D341Med (cell line): ENCODE data around the gene GOLGA5.
"Not testable (repeated sequence)": the region's sequence is repeated elsewhere in the genome, so short reads cannot be mapped to it uniquely, and the experiment has no call there.

Source experiments
- DNase-seq: peaks from one replicate; pipeline ENCODE4 v3.0.0; 2012; ENCODE audit warnings: low spot score

Gene GOLGA5

DNA sequence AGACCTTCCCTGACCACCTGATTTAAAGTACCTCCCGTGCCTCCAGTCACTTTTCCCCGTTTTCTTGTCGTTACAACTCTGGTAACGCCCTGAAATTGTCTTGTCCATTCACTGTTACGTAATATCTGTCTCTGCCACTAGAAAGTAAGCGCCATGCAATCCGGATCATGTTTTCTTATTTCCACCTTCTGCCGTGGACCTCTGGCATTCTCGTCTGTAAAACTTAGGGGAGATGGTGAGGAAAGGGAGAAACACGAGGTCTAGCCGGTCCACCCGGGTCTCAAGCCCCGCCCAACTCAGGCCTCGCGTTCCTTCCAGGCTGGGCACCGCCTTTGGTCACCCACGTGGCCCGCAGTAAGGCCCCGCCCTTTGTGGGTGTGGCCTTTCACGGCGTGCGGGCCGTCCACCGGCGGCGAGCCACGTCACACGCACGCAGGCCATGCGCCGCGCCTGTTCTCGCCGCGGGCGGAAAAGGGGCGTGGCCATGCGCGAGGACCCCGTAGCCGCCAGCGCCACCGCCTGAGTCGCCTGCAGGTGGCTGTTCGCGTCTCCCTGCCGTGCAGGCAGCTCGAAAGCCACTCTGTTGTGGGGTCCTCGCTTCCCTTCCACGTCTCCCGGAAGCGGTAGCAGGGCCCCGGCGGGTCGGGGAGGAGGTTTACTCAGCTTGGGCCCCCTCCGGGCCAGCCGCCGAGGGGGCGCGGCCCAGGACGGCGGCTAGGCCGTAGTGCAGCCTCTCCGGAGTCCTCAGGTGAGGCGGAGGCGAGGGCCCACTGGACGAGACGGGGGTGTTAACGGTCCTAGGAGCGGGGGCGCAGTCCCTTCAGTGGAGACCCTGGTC lies at the start of gene GOLGA5:
GOLGA5 (plus strand) TSS at position 597 of the 838 bp plus-strand sequence. CDS start 3,133 bp downstream, outside the sequence.
- DNase-seq = peak; percentile 99

DNA sequence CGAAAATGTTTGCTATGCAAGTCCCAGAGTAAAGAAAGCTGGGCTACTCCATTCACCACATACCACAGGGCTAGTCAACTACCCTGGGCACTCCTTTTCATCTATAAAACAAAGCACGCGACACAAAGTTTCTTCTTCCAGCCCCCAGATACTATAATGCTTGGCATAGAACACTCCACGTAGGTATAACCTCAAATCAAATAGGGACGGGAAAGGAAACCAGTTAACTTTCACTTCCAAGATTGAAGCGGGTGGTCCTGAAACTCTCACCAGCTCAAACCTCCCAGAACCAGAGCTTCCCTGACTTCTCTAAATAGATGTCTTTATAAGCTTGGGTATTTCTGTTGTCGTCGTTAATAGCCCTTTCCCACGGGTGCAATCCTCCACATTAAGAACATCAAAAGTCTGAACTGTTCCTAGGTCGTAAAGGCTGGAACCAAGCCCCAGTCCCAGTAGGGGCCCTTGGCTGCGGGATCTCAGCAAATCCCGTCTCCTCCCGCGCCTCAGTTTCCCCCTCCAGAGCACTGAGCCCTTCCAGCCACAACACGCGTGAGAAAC lies 46.3 kb upstream of the GOLGA5 start:
- DNase-seq = no peak

DNA sequence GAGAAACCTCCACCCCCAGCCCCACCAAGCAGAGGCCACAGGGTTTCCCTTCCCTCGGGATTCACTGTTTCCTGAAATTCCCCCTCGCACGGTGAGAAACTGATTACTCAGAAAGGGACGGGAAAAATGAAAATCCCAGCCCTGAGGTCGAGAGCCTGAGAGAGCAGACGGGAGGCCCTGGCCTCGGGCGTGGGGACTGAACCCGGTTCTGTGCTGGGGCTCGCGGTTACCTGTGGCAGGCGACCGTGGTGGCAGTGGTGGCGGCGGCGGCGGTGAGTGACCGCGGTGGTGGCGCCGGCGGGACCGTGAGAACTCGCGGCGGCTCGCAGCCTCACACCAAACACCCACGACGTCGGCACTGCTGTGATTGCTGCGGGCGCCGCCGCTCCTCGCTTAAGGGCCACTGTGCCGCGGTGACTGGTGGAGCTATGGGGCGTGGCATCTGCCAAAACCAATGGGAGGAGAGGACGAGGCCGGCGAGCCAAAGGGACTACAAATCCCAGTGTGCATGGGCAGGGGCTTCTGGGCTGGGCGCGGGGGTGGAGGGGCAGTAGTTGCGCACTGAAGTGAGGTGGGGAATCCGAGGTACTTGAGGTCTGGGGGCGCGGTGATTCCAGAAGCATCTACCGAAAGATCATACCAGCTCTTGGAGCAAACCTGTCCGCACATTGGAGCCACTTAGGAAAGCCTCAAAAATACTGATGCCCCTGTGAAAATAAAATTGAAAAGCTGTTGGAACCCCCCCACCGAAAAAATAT lies 45.7 kb upstream of the GOLGA5 start, which contains the start of gene LGMN:
LGMN (minus strand) TSS at position 369 of the 758 bp plus-strand sequence. CDS start 15,841 bp downstream, outside the sequence.
- peak; percentile 97 for DNase-seq

DNA sequence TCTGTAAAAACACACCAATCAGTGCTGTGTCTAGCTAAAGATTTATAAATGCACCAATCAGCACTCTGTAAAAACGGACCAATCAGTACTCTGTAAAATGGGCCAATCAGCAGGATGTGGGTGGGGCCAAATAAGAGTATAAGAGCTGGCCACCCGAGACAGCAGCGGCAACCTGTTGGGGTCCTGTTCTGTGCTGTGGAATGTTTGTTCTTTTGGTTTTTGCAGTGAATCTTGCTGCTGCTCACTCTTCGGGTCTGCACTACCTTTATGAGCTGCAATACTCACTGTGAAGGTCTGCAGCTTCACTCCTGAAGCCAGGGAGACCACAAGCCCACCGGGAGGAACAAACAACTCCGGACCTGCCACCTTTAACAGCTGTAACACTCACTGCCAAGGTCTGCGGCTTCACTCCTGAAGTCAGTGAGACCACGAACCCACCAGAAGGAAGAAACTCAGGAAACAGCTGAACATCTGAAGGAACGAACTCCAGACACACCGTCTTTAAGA lies 43.8 kb upstream of the GOLGA5 start:
- DNase-seq = not testable (repeated sequence)

DNA sequence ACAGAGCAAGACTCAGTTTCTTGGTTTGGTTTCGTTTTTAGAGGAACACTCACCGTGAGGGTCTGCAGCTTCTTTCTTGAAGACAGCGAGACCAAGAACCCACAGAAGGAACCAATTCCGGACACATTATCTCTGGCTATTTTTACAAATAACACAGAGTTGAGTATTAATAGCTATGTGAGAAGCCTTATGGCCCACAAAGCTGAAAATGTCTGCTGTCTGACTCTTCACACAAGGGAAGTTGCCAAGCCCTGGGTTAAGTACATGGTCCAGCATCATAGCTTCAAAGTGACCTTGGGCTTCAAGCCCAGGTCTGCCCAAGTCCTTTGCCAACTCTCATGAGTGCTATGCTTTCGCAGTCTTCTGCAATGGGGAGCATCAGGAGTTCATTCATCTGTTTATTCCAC lies 43.1 kb upstream of the GOLGA5 start:
- DNase-seq = no peak

- DNase-seq = no peak
Observed at GRCh38 chr14:92751819-92752218, 42.3 kb upstream of the GOLGA5 start.

DNA sequence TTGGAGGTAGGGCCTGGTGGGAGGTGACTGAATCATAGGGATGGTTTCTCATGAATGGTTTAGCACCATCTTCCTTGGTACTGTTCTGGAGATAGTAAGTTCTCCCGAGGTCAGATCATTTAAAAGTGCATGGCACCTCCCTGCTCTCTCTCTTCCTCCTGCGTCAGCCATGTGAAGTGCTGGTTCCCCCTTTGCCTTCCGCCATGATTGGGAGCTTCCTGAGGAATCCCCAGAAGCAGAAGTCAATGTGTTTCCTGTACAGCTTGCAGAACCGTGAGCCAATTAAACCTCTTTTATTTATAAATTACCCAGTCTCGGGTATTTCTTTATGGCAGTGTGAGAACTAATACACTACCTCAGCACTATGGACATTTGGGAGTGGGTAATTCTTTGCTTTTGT lies 40.9 kb upstream of the GOLGA5 start:
- DNase-seq = no peak

DNA sequence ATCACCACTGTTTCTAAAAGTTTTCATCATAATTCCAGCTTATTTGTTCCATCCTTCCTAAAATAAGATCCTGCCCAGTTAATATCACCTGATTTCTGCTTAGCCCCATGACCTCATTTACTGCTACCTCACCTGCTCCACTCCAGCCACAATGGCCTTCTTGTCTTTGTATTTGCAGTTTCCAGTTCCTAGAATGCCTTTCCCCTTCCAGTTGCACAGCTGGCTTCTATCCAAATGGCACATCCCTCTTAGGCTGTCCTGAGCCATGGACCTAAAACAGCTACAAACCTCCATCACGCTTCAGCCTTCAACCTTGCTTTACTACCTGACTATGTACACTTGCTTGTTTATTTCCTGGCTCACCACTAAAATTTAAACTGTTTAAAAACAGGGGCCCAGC lies 39.1 kb upstream of the GOLGA5 start:
- DNase-seq = no peak

DNA sequence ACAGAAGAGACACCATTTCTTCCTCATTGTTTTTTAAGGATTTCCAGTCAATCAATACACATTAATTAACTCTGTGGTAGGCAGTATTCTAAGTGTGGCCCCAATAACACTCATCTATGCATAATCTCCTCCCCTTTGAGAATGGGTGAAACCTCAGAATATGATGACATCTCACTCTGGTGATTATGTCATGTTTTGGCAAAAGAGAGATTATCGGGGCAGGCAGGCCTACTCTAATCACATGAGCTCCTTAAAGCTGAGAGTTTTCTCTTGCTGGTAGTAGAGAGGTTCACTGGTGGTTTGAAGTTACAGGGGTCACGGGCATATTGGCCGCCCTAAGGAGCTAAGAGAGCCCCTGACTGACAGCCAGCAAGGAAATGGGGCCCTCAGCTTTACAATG lies 38.6 kb upstream of the GOLGA5 start:
- peak; percentile 59 for DNase-seq

DNA sequence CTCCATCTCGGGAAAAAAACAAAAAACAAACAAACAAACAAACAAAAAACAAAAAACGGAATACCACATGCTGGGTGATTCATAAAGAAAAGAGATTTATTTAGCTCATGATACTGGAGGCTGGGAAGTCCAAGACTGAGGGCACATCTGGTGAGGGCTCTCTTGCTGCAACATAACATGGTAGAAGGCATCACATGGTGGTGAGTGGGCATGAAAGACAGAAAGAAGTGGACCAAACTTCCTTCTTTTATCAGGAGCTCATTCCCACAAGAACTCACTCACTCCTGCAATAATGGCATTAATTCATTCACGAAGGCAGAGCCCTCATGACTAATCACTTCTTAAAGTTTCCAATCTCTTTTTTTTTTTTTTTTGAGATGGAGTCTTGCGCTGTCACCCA lies 37.7 kb upstream of the GOLGA5 start:
- DNase-seq = no peak

DNA sequence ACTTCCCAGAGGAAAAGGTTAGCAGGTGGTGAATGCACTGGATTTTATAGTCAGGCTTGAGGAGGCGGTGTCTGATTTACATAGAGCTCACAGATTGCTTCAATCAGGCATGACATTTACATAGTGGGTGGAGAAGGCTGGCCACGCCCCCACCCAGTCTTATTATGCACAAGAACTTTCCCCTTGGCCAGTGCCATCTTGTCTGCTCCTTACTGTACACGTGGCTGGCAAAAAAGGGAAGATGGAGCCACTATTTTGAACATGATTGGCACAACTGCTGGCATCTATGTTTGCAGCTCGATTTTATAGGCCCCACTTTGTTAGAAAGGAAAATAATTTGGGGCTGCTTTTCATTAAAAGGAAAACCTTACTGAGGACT lies 34.8 kb upstream of the GOLGA5 start:
- peak; percentile 57 for DNase-seq

DNA sequence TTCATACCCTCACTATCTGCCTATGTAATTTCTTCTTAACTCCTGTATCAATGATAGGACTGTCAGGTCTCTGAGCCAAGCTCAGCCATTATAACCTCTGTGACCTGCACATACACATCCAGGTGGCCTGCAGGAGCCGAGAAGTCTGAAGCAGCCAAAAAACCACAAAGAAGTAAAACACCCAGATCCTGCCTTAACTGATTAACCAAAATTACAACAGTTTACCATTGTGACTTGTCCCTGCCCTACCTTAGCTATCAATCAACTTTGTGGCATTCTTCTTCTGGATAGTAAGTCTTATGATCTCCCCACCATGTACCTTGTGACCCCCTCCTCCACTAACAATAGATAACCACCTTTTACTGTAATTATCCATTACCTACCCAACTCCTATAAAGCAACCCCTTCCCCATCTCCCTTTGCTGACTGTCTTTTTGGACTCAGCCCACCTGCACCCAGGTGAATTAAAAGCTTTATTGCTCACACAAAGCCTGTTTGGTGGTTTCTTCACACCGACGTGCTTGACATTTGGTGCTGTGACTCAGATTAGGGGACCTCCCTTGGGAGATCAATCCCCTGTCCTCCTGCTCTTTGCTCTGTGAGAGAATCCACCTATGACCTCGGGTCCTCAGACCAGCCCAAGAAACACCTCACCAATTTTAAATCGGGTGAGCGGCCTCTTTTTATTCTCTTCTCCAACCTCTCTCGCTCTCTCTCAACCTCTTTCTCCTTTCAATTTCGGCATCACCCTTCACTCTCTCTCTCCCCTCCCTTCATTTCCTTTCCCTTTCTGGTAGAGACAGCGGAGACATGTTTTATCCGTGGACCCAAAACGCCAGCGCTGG lies 34.2 kb upstream of the GOLGA5 start:
- no peak for DNase-seq

GRCh38 chr14:92760524-92760805 lies 33.6 kb upstream of the GOLGA5 start:
- DNase-seq = no peak

- DNase-seq = not testable (repeated sequence)
Observed at GRCh38 chr14:92763666-92764631, 30.2 kb upstream of the GOLGA5 start.

GRCh38 chr14:92768236-92768635 lies 25.9 kb upstream of the GOLGA5 start:
- DNase-seq = not testable (repeated sequence)

DNA sequence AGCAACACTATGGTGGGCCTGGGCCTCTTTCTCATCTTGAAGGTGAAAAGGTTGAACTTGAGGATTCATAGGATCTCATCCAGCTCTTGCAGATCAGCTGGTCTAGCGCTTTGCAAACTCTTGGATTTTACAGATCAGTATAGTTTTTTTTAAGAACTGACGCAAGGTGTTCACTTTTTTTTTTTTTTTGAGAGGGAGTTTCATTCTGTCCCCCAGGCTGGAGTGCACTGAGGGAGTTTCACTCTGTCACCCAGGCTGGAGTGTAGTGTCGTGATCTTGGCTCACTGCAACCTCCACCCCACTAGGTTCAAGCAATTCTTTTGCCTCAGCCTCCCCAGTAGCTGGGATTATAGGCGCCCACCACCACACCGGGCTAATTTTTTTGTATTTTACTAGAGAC lies 25.3 kb upstream of the GOLGA5 start:
- DNase-seq = no peak

GRCh38 chr14:92770484-92770883 lies 23.6 kb upstream of the GOLGA5 start:
- DNase-seq = no peak

DNA sequence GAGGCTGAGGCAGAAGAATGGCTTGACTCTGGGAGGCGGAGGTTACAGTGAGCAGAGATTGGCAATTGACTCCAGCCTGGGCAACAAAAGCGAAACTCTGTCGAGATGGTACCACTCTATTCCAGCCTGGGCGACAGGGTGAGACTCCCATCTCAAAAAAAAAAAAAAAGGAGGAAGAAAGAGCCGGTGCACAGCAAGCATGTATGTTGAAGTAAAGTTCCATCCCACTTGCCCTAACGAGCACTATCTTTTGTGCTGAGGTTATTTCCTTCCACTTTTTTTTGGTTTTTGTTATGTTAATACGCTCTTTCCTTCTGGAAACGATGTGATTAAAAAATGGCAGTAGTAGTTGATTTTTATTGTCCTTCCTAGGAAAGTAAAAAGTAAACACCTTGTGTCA lies 19.5 kb upstream of the GOLGA5 start:
- DNase-seq = no peak

DNA sequence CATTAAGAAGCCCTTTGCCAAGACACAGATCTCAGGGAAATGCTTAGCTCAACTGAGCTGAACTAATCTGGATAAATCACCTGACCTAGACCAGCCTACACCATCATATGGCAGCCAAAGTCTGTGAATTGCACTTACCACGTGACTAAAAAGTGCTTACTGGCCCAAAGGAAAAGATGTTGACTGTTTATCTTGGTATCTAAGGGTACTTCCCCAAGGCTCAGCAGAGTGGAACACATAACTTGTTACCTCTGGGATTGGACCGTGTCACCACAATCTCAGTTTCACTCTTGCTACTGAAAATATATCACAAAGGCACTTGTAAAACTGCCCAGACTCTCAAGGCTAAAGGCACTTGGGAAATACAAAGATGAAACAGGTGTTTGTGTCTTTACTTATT lies 18.8 kb upstream of the GOLGA5 start:
- not testable (repeated sequence) for DNase-seq

DNA sequence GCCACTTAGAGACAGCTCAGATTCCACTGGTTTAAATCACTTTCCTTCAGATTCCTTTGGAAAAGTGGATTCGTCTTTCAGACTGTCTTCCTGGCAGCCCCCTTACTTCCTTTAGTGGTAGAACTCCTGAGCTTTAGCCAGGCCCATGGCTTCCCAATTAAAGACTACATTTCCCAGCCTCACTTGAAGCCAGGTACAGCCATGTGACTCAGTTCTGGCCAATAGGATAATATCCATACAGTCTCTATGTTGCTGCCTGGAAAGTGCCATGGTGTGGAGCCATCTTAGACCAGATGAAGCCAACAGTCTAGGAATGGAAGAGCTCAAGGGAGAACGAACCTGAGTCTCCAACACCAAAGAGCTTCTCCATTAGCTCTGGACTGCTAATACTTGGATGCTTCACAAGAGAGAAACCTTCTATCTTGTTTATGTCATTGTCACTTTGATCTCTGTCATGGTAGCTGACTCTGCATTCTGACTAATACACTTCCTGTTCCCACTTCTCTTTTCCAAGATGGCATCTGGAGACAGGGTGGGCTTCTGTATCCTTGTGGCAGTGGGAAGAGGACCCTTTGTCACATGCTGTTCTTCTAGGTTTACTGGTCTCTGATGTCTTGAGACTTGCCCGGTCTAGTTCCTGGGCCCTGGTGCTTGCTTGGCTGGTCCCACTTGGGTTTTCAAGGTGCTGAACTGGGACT lies 15.1 kb upstream of the GOLGA5 start:
- DNase-seq = not testable (repeated sequence)
